ENCODE measurements around the gene ITFG1. TPM values are rescaled to one million over a fixed set of nuclear protein-coding genes. Genes with fewer than 3 reads are reported as not detected.
"Not testable (repeated sequence)": the region's sequence is repeated elsewhere in the genome, so short reads cannot be mapped to it uniquely, and the experiment has no call there.

The ITFG1 gene
- total RNA-seq, 4 donors from 2014 or later: 27.4 to 47.0 (median 36.9) TPM

DNA sequence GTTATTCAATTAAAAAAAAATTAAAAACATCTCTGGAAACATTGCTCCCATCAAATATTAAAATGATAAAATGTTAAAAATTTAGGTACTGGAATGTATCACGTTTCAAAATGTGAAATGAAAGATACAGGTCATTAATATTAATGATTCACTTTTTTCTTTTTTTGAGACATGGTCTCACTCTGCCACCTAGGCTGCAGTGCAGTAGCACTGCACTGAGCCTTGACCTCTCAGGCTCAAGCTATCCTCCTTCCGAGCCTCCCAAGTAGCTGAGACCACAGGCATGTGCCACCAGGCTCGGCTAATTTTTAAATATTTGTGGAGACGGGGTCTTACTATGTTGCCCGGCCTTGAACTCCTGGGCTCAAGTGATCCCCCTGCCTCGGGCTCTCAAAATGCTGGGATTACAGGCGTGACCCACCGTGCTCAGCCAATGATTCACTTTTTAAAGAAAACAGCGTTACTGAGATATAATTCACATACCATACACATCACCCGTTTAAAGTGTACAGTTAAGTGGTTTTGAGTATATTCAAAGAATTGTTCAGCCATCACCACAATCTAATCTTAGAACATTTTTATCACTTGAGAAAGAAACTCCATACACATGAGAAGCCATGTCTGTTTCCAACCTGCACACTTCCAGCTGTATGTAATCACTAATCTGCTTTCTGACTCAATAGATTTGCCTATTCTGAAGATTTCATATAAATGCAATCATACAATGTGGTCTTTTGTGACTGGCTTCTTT is 298.0 kb downstream of the ITFG1 start:
- H3K9me3 ChIP-seq: no peaks in the 10 kb centered on the region
- H3K36me3 ChIP-seq: peaks cover 10% of the 10 kb centered on the region
- no peak for DNase-seq (ENCODE audit: low spot score in 2 of 2)
- no peak overlapping the region for H3K4me3 ChIP-seq
- H3K27me3 ChIP-seq: no peaks in the 10 kb centered on the region
- 90% methylated on average over 10 of the region's 10 CpGs for WGBS
- TF ChIP-seq POLR2AphosphoS5 (IDR thresholded peaks at IDR 0.05) (no peak), EP300 (IDR thresholded peaks at IDR 0.05) (no peak), POLR2A (IDR thresholded peaks at IDR 0.05) (no peak)
- TF ChIP-seq, protein P1, sequence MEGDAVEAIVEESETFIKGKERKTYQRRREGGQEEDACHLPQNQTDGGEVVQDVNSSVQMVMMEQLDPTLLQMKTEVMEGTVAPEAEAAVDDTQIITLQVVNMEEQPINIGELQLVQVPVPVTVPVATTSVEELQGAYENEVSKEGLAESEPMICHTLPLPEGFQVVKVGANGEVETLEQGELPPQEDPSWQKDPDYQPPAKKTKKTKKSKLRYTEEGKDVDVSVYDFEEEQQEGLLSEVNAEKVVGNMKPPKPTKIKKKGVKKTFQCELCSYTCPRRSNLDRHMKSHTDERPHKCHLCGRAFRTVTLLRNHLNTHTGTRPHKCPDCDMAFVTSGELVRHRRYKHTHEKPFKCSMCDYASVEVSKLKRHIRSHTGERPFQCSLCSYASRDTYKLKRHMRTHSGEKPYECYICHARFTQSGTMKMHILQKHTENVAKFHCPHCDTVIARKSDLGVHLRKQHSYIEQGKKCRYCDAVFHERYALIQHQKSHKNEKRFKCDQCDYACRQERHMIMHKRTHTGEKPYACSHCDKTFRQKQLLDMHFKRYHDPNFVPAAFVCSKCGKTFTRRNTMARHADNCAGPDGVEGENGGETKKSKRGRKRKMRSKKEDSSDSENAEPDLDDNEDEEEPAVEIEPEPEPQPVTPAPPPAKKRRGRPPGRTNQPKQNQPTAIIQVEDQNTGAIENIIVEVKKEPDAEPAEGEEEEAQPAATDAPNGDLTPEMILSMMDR (IDR thresholded peaks at IDR 0.05): no peak
- no peak overlapping the region for H3K27ac ChIP-seq
- no peaks in the 10 kb centered on the region for H3K4me1 ChIP-seq

DNA sequence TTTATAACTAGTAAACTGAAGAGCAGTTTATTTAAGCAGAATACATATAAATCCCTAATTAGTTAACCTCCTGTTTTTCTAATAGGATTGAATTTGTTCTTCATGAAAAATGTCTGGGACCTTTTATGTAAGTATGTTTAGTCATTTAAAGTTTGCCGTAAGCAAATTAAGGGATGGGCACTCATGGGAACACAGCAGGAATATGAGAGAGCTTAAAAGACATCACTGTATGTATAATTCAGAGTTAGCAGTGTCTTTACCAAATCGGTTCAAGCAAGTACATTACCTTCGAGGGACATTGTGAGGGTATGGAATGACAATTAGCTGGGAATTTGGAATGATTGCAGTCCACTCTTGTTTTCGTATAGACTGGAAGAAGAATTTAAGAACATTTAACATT is 299.4 kb downstream of the ITFG1 start:
- Histone ChIP-seq H3K9me3 (no peaks in the 10 kb centered on the region), H3K27ac (no peak overlapping the region), H3K4me1 (no peaks in the 10 kb centered on the region), H3K27me3 (no peaks in the 10 kb centered on the region), H3K4me3 (no peak overlapping the region), H3K36me3 (peaks cover 24% of the 10 kb centered on the region)
- TF ChIP-seq EP300 (IDR thresholded peaks at IDR 0.05): no peak
- no peak for TF ChIP-seq POLR2AphosphoS5 (IDR thresholded peaks at IDR 0.05)
- no peak for TF ChIP-seq POLR2A (IDR thresholded peaks at IDR 0.05)
- TF ChIP-seq, protein P1 (IDR thresholded peaks at IDR 0.05): no peak
- WGBS: 90% methylated on average over 4 of the region's 4 CpGs
- DNase-seq (ENCODE audit: low spot score in 2 of 2): no peak

DNA sequence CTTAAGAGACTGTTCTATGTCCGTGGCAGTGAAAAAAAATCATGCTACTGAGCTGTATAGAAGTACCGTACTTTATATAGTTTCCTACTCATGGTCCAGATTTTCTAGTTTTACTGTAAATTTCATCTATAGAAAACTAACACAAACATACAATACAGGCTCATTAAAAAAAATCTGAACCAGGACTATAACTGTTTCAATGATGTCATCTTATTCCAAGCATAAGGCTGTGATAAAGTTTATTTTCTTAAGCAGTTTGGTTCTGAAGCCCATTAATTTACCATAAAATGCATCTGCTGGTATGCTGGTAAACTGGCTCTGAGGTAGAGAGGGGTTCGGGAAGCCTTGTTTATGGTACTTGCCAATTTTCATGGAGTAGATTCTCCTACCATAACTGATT is 300.4 kb downstream of the ITFG1 start:
- Histone ChIP-seq H3K4me3 (no peak overlapping the region), H3K27ac (no peak overlapping the region), H3K27me3 (no peaks in the 10 kb centered on the region), H3K9me3 (no peaks in the 10 kb centered on the region), H3K36me3 (peaks cover 30% of the 10 kb centered on the region), H3K4me1 (no peaks in the 10 kb centered on the region)
- WGBS: 92% methylated on average over 3 of the region's 3 CpGs
- TF ChIP-seq, protein P1 (IDR thresholded peaks at IDR 0.05): no peak
- no peak for TF ChIP-seq POLR2AphosphoS5 (IDR thresholded peaks at IDR 0.05)
- no peak for TF ChIP-seq POLR2A (IDR thresholded peaks at IDR 0.05)
- no peak for TF ChIP-seq EP300 (IDR thresholded peaks at IDR 0.05)
- no peak for DNase-seq (ENCODE audit: low spot score in 2 of 2)

DNA sequence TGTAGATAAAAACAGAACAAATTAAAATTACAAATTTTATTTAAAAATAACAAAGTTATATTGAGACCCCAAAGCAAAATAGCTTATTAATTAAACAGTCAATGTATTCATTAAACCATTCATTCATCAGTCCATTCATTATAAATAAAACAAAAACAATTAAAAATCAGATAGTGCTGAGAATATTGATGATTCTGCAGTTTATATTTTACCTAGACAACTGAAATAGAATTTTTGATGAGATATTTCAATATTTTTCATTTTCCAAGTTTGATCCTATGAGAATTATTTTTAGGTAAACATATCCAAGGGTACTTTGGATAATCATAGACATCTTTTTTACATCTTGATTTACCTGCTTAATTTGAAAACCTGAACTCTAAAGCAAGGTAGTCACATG is 301.9 kb downstream of the ITFG1 start:
- no peaks in the 10 kb centered on the region for H3K9me3 ChIP-seq
- no peak for TF ChIP-seq POLR2A (IDR thresholded peaks at IDR 0.05)
- no peak for TF ChIP-seq EP300 (IDR thresholded peaks at IDR 0.05)
- no peak for TF ChIP-seq POLR2AphosphoS5 (IDR thresholded peaks at IDR 0.05)
- TF ChIP-seq, protein P1 (IDR thresholded peaks at IDR 0.05): no peak
- peaks cover 30% of the 10 kb centered on the region for H3K36me3 ChIP-seq
- no peak overlapping the region for H3K27ac ChIP-seq
- no peak overlapping the region for H3K4me3 ChIP-seq
- H3K4me1 ChIP-seq: no peaks in the 10 kb centered on the region
- no peaks in the 10 kb centered on the region for H3K27me3 ChIP-seq
- DNase-seq (ENCODE audit: low spot score in 2 of 2): no peak

DNA sequence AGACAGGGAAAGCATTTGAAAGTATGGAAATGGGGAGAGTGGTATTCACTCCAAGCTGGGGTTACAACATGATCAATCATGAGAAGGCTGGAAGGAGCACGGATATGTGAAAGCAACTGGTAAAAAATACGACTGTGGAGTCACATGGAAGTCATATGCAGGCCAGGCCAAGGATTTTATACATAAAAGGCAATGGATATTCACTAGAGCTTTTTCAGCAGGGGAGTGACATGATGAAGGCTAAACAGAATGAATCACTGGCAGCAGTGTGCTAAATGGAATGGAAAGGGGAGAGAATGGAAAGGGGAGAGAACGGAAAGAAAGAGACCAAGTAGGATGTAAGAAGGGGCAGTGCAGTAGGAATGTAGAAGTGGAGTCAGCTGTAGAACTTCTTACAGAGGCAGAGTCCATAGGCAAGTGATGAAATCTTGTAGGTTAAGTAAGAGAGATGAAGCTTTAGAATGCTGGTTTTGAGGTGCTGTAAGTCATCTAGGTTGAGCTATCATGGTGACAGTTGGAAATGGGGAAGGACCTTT is 304.1 kb downstream of the ITFG1 start:
- WGBS: 85% methylated on average over 3 of the region's 3 CpGs
- H3K27me3 ChIP-seq: no peaks in the 10 kb centered on the region
- peaks cover 50% of the 10 kb centered on the region for H3K36me3 ChIP-seq
- no peaks in the 10 kb centered on the region for H3K4me1 ChIP-seq
- no peak overlapping the region for H3K27ac ChIP-seq
- DNase-seq (ENCODE audit: low spot score in 2 of 2): no peak
- TF ChIP-seq POLR2A (IDR thresholded peaks at IDR 0.05) (no peak), POLR2AphosphoS5 (IDR thresholded peaks at IDR 0.05) (no peak), EP300 (IDR thresholded peaks at IDR 0.05) (no peak)
- TF ChIP-seq, protein P1 (IDR thresholded peaks at IDR 0.05): no peak
- H3K4me3 ChIP-seq: no peak overlapping the region
- H3K9me3 ChIP-seq: peaks cover 8% of the 10 kb centered on the region

DNA sequence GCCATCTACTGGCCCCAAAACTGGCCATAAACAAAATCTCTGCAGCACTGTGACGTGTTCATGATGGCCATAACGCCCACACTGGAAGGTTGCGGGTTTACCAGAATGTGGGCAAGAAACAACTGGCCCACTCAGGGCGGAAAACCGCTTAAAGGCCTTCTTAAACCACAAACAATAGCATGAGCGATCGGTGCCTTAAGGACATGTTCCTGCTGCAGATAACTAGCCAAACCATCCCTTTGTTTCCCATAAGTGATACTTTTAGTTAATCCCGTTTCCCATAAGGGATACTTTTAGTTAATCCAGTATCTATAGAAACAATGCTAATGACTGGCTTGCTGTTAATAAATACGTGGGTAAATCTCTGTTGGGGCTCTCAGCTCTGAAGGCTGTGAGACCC is 308.4 kb downstream of the ITFG1 start:
- H3K36me3 ChIP-seq: peaks cover 37% of the 10 kb centered on the region
- H3K9me3 ChIP-seq; H3K27me3 ChIP-seq; DNase-seq (ENCODE audit: low spot score in 2 of 2); H3K27ac ChIP-seq; H3K4me3 ChIP-seq; H3K4me1 ChIP-seq: not testable (repeated sequence)
- 94% methylated on average over 9 of the region's 9 CpGs for WGBS

Measured in suprapubic skin (tissue), 4 donors.